Activated naive CD4-positive, alpha-beta T cell treated with anti-CD3 and anti-CD28 coated beads, Interleukin-2, amount 50 U/mL, for 72 hours (primary cell): ENCODE results near the gene OR2A1. TPM values are rescaled to one million over a fixed set of nuclear protein-coding genes. Genes with fewer than 3 reads are reported as not detected.
"Not testable (repeated sequence)": the region's sequence is repeated elsewhere in the genome, so short reads cannot be mapped to it uniquely, and the experiment has no call there.

Experiments used
- ATAC-seq, 2 donors: fragments of 150-1000 bp; cut with Tn5 transposase; 2 replicates each; pipeline ENCODE4 v1.10.0; 2021; ENCODE audit warnings: mild to moderate bottlenecking in 2 of 2, moderate library complexity in 2 of 2
- DNase-seq, 2 donors: peaks; one replicate each; pipeline ENCODE4 v3.0.0; 2021 to 2022; ENCODE audit warnings: low spot score in 2 of 2
- H3K27ac Mint-ChIP-seq, 2 donors: one replicate each; pipeline ENCODE4 v1.8.0; 2022; ENCODE audit warnings: mild to moderate bottlenecking in 2 of 2, mixed read lengths in 2 of 2
- H3K36me3 Mint-ChIP-seq, 2 donors: one replicate each; pipeline ENCODE4 v1.8.0; 2022; ENCODE audit warnings: mixed read lengths in 2 of 2
- H3K9me3 Mint-ChIP-seq, 2 donors: one replicate each; pipeline ENCODE4 v1.8.0; 2022; ENCODE audit warnings: mixed read lengths in 2 of 2
- total RNA-seq, 2 donors: library from RNA; stranded (reverse); gene quantifications; one replicate each; pipeline ENCODE4 v1.2.3, GENCODE V29; 2022

OR2A1 gene
- total RNA-seq, 2 donors from 2014 or later = not detected

DNA sequence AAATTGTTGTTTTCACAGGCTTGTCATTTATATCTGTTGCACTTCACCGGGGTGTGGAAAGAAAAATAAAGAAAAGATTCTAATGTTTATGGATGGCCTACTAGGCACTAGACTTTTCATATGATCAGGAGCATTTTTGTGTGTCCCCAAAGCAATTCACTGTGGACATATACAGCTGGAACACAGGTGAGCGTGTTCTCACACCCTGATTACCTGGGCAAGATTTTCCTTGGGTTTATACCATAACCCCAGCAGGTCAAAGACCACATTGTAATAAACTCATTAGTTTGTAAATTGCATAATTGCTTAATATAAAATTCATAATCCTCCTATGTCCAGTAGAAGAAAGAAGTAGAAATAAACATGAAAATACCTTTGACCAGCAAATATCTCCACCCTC is 1.0 kb upstream of the OR2A1 start:
- H3K36me3 Mint-ChIP-seq, ATAC-seq, H3K9me3 Mint-ChIP-seq, H3K27ac Mint-ChIP-seq, DNase-seq: not testable (repeated sequence)

- not testable (repeated sequence) for DNase-seq, H3K9me3 Mint-ChIP-seq, ATAC-seq, H3K36me3 Mint-ChIP-seq, H3K27ac Mint-ChIP-seq
These were observed 5.3 kb downstream of the OR2A1 start for GRCh38 chr7:144317537-144317936.

DNA sequence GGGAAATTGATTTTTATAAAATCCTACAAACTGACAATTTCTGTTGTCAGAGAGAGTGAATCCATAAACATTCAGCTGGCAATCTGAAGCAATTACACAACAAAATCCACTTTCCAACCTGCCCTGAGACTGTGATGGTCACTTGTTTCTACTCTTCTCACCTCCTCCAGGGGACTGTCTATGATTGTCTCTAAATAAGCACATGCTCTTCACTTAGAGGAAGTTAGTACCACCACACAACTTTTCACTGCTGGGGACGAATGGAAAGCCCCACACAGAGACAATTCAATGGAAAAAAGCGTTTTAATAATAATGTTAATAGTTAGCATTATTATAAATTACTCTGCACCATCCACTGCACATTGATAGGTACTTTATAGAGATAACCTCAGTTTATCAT is 7.3 kb downstream of the OR2A1 start:
- not testable (repeated sequence) for H3K9me3 Mint-ChIP-seq, ATAC-seq, H3K36me3 Mint-ChIP-seq, DNase-seq, H3K27ac Mint-ChIP-seq

DNA sequence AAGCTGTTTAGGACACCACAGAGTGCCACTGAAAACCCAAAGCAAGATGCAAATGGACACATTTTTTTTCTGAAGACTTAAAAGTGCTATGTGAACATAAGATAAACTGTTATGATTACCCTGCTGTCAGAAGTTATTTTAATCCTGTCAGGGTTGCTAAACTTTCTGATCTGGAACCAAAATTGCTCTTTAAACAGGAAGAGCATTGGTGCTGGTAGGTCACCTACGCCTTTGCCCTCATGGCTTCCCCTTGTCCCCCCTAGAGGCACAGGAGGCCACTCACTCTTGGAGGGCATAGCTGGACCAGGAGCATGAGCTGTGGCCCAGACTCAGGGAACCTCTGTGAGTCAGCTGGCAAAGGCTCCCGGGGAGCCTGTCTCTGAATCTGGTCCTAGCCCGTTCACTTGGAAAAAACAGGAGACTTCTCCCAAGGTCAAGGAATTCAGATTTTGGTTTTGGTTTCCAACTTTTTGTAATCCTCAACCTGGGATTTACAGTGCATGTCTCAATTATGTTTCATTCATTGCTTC is 9.5 kb downstream of the OR2A1 start:
- H3K36me3 Mint-ChIP-seq, H3K9me3 Mint-ChIP-seq, ATAC-seq, H3K27ac Mint-ChIP-seq, DNase-seq: not testable (repeated sequence)

DNA sequence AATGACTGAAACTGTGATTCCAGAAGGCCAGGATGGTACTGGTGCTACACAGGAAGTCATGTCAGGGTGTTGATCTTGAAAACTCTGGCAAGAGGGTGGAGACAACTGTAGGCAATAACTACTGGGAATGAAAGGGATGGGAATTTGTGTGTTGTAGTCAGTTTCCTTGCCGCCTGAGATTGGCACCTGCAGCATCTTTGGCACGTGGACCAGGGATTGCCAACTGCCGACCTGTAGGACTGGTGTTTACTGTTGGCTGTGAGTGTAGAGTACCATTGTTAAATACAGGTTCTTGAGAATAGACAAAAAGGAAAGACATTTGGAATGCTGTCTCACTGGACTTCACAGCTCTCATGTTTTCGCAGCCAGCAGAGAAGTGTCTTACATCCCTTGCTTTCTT is 11.1 kb downstream of the OR2A1 start:
- not testable (repeated sequence) for H3K27ac Mint-ChIP-seq, DNase-seq, H3K9me3 Mint-ChIP-seq, ATAC-seq, H3K36me3 Mint-ChIP-seq

DNA sequence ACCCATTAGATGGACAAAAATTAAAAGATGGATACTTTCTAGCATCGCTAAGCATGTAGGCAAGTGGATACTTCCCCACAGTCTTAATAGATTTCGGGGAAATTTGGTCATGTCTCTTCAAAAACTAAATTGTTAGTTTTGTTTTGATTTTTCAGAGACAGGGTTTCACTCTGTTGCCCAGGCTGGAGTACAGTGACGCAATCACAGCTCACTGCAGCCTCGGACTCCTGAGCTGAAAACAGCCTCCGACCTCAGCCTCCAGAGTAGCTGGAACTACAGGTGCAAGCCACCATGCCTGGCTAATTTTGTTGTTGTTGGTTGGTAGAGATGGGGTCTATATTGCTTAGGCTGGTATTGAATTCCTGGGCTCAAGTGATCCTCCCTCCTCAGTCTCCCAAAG is 13.6 kb downstream of the OR2A1 start:
- not testable (repeated sequence) for H3K36me3 Mint-ChIP-seq, DNase-seq, H3K27ac Mint-ChIP-seq, ATAC-seq, H3K9me3 Mint-ChIP-seq

- DNase-seq, ATAC-seq, H3K27ac Mint-ChIP-seq, H3K9me3 Mint-ChIP-seq, H3K36me3 Mint-ChIP-seq: not testable (repeated sequence)
These were observed 17.8 kb downstream of the OR2A1 start for GRCh38 chr7:144330044-144330443.

- H3K9me3 Mint-ChIP-seq, H3K36me3 Mint-ChIP-seq, DNase-seq, H3K27ac Mint-ChIP-seq: not testable (repeated sequence)
- ATAC-seq = peak; percentile 59 to 72
These were observed 19.2 kb downstream of the OR2A1 start for GRCh38 chr7:144331221-144331995.

- not testable (repeated sequence) for H3K9me3 Mint-ChIP-seq, DNase-seq, H3K27ac Mint-ChIP-seq, H3K36me3 Mint-ChIP-seq
- ATAC-seq = peak in 1 of 2 donors; percentile 20
These were observed 19.7 kb downstream of the OR2A1 start for GRCh38 chr7:144331996-144332288.

DNA sequence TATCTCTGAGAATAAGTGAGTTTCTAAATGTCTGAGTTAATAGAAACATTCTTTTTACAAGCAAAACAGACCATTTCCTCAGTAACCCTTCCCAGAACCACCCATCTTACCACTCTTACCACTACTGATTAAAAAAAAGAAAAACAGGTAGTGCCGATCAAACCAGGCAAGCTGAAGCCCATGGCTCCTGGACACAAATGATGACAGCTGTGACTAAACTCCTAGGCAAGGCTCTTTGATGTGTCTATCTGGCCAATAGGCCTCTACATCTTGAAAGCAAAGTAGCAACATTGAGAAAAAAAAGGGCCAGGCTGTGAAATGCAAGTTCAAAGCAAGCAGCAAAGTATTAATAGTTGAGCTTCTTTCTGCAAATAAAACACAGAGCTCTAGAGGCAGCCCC is 36.4 kb downstream of the OR2A1 start:
- not testable (repeated sequence) for H3K36me3 Mint-ChIP-seq, DNase-seq, H3K27ac Mint-ChIP-seq, H3K9me3 Mint-ChIP-seq
- peak; percentile 89 to 93 for ATAC-seq

GRCh38 chr7:144351667-144352066 is 39.4 kb downstream of the OR2A1 start:
- ATAC-seq, H3K27ac Mint-ChIP-seq, H3K9me3 Mint-ChIP-seq, H3K36me3 Mint-ChIP-seq, DNase-seq: not testable (repeated sequence)

- peak within 1 kb of the TSS; percentile 44 to 87 for H3K27ac Mint-ChIP-seq
- ATAC-seq = peak; percentile 85
- not testable (repeated sequence) for H3K36me3 Mint-ChIP-seq
These were observed 43.1 kb downstream of the OR2A1 start, which contains the start of gene ARHGEF5 for GRCh38 chr7:144355176-144355822. TSS of gene ARHGEF5 (plus strand) at chr7:144355402. CDS start at chr7:144362670, 7,268 bp downstream.

DNA sequence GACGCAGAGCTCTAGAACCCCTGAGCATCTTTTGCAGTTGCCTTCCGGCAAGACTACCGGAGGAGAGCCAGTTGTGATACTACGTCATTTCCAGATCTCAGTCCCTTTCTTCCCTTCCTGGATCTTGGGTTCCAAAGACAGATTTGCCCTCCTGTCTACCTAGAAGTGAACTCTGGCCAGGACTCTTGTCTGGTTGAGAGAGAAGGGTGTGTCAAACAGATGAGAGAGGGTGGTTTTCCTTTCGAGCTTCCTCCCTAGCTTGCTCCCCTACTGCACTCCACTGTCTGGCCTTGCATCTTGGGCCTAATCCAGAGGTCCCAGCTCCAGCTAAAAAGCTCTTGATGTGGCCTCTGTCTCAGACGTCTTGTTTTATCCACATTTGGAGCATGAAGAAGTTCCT is 44.0 kb downstream of the OR2A1 start:
- not testable (repeated sequence) for ATAC-seq, H3K9me3 Mint-ChIP-seq, DNase-seq, H3K27ac Mint-ChIP-seq, H3K36me3 Mint-ChIP-seq

More at GRCh38 chr7:144355176-144355822, 43.1 kb downstream of the OR2A1 start, which contains the start of gene ARHGEF5:
- not testable (repeated sequence) for H3K9me3 Mint-ChIP-seq, DNase-seq

DNA sequence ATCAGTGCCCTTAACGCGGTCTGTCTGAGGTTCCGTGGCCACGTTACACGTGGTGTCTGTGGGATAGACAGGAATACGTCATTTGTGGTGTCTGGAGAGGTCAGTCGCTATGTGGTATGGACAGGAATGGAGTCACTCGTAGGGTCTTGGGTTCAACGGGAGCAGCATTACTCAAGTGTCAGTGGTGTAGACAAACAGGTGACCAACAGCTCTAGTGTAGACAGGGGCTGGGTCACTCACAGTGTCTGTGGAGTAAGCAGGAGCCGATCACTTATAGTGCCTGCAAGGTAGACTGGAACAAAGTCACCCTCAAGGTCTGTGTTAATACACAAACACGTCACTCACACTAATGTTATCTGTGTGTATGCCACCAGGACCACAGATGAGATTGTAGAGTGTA is 44.6 kb downstream of the OR2A1 start:
- H3K27ac Mint-ChIP-seq, DNase-seq, H3K36me3 Mint-ChIP-seq, H3K9me3 Mint-ChIP-seq: not testable (repeated sequence)
- peak in 1 of 2 donors; percentile 14 for ATAC-seq

- H3K36me3 Mint-ChIP-seq, H3K9me3 Mint-ChIP-seq, H3K27ac Mint-ChIP-seq, DNase-seq: not testable (repeated sequence)
- ATAC-seq = peak; percentile 17 to 34
These were observed 49.8 kb downstream of the OR2A1 start for GRCh38 chr7:144362061-144362460.

DNA sequence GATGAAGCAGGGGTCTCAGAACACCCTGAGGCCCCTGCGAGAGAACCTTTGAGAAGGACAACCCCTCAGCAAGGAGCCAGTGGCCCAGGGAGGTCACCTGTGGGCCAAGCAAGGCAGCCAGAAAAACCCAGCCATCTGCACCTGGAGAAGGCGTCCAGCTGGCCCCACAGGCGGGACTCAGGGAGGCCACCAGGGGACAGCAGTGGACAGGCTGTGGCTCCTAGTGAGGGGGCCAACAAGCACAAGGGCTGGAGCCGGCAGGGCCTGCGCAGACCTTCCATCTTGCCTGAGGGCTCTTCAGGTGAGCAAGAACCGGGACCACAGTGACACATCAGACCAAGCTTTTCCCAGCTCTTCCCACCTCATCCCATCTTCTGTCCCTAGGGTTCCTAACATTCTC is 53.3 kb downstream of the OR2A1 start:
- H3K27ac Mint-ChIP-seq, H3K9me3 Mint-ChIP-seq, DNase-seq, ATAC-seq, H3K36me3 Mint-ChIP-seq: not testable (repeated sequence)

DNA sequence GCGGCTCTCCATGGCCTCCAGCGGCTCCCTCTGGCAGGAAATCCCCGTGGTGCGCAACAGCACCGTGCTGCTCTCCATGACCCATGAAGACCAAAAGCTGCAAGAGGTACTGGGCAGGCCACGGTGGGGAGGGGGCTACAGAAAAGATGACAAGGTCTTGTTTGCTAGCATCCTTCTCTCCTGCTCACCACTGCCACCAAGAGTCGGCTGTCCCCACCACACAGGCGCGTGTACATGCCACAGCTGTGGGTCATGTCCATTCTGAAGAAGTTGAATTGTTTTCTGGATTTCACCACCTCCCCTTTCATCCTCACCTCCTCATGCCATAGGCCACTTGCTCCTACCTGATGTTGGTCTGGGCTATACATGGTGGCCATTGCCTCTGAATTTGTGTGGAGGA is 55.0 kb downstream of the OR2A1 start:
- DNase-seq, ATAC-seq, H3K9me3 Mint-ChIP-seq, H3K36me3 Mint-ChIP-seq, H3K27ac Mint-ChIP-seq: not testable (repeated sequence)
